Tibial nerve (tissue), 4 donors: ENCODE measurements around the gene MRC1.

ENCODE experiments used
- EP300 ChIP-seq, 2 donors: sonication (generic); formaldehyde crosslinking; IDR thresholded peaks; one replicate each; pipeline ENCODE4 v1.6.1; 2017; ENCODE audit warnings: antibody characterized with exemption in 2 of 2, mild to moderate bottlenecking in 1 of 2
- TF ChIP-seq, protein P1 (sequence below), 5 experiments: fragments of 200-600 bp in 3 of 5; fragments of 450-650 bp in 2 of 5; sonication (generic) in 3 of 5; IDR thresholded peaks; one replicate each; pipeline ENCODE4 v1.5.1; 2016 to 2019; ENCODE audit warnings: antibody characterized with exemption in 5 of 5, mild to moderate bottlenecking in 3 of 5, moderate library complexity in 2 of 5

DNA sequence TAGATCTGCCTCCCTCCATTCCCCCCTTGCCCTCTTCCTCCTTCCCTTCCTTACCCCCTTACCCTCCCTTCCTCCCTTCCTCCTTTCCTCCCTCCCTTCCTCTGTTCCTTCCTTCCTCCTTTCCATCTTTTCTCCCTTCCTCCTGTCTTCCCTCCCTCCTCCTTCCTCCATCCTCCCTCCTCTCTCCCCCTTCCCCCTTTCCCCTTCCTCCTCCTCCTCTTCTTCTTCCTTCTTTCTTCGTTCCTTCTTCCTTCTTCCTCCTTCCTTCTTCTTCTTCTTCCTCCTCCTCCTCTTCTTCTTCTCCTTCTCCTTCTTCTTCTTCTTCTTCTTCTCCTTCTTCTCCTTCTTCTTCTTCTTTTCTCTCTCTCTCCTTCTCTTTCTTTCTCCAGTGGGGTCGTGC is 57.9 kb downstream of the MRC1 start:
- TF ChIP-seq, protein P1, sequence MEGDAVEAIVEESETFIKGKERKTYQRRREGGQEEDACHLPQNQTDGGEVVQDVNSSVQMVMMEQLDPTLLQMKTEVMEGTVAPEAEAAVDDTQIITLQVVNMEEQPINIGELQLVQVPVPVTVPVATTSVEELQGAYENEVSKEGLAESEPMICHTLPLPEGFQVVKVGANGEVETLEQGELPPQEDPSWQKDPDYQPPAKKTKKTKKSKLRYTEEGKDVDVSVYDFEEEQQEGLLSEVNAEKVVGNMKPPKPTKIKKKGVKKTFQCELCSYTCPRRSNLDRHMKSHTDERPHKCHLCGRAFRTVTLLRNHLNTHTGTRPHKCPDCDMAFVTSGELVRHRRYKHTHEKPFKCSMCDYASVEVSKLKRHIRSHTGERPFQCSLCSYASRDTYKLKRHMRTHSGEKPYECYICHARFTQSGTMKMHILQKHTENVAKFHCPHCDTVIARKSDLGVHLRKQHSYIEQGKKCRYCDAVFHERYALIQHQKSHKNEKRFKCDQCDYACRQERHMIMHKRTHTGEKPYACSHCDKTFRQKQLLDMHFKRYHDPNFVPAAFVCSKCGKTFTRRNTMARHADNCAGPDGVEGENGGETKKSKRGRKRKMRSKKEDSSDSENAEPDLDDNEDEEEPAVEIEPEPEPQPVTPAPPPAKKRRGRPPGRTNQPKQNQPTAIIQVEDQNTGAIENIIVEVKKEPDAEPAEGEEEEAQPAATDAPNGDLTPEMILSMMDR (IDR thresholded peaks at IDR 0.05): no peak
- TF ChIP-seq EP300 (IDR thresholded peaks at IDR 0.05): no peak
